IMR-90 (cell line): Measurements from ENCODE around the gene AGO3. TPM values are rescaled to one million over a fixed set of nuclear protein-coding genes. Genes with fewer than 3 reads are reported as not detected.

Experiments used
- ATAC-seq: fragments of 200-7000 bp; cut with Tn5 transposase; 2 replicates; pipeline ENCODE4 v1.9.1; 2020; ENCODE audit warnings: low read depth, mild to moderate bottlenecking, moderate library complexity
- BruUV-seq: library from RNA; stranded (reverse); fragments of 400-500 nt; replicated peaks from 2 replicates; lab custom pipeline; 2021; lab: Mats Ljungman, UMichigan
- CTCF ChIA-PET: fragments of 300-600 bp; formaldehyde crosslinking; extraction: SDS; loops from one replicate; lab custom pipeline; 2021; ENCODE audit warnings: antibody characterized with exemption; lab: Yijun Ruan, JAX
- POLR2A ChIA-PET: fragments of 300-600 bp; sonication (Branson Sonifier 250); formaldehyde crosslinking; loops from one replicate; lab custom pipeline; 2022; ENCODE audit warnings: antibody characterized with exemption; ENCODE audit not compliant: unreplicated experiment; lab: Charles Lee
- DNase-seq: peaks from one replicate; pipeline ENCODE4 v3.0.0; 2013
- H2AFZ ChIP-seq: replicated peaks from 2 replicates; pipeline ENCODE3; 2013; ENCODE audit warnings: low read length, mild to moderate bottlenecking; ENCODE audit not compliant: poor library complexity
- H2AK5ac ChIP-seq: 2 replicates; pipeline ENCODE4 v1.6.1; 2013; ENCODE audit warnings: low read depth, low read length, inconsistent platforms
- H2AK9ac ChIP-seq: replicated peaks from 2 replicates; pipeline ENCODE3; 2013; ENCODE audit warnings: mild to moderate bottlenecking, low read depth, low read length, moderate library complexity; ENCODE audit not compliant: poor library complexity
- H2BK120ac ChIP-seq: 2 replicates; pipeline ENCODE4 v1.6.1; 2013; ENCODE audit warnings: low read depth, low read length, inconsistent platforms
- H2BK15ac ChIP-seq: 3 replicates; pipeline ENCODE4 v1.6.1; 2013; ENCODE audit warnings: low read depth, low read length, inconsistent platforms
- H2BK20ac ChIP-seq: 2 replicates; pipeline ENCODE4 v1.6.1; 2013; ENCODE audit warnings: low read depth, mild to moderate bottlenecking, inconsistent platforms, low read length, moderate library complexity
- H2BK5ac ChIP-seq: 2 replicates; pipeline ENCODE4 v1.6.1; 2013; ENCODE audit warnings: mild to moderate bottlenecking, low read depth, low read length, inconsistent platforms; ENCODE audit not compliant: poor library complexity, severe bottlenecking
- H3K14ac ChIP-seq: replicated peaks from 2 replicates; pipeline ENCODE4 v1.6.1; 2013; ENCODE audit warnings: low read depth, low read length, inconsistent platforms
- H3K18ac ChIP-seq: 2 replicates; pipeline ENCODE4 v1.6.1; 2013; ENCODE audit warnings: low read depth, low read length, control low read depth
- H3K23ac ChIP-seq: 2 replicates; pipeline ENCODE4 v1.6.1; 2013; ENCODE audit warnings: low read depth, low read length, inconsistent platforms
- H3K27ac ChIP-seq: 2 replicates; pipeline ENCODE4 v1.5.1; 2013; ENCODE audit warnings: mild to moderate bottlenecking, control low read depth, low read length; ENCODE audit not compliant: insufficient read depth
- H3K27me3 ChIP-seq: 2 replicates; pipeline ENCODE4 v1.6.1; 2013; ENCODE audit warnings: low read length; ENCODE audit not compliant: control insufficient read depth, insufficient read depth
- H3K36me3 ChIP-seq: 2 replicates; pipeline ENCODE4 v1.6.1; 2013; ENCODE audit warnings: low read length, mixed read lengths; ENCODE audit not compliant: control insufficient read depth, insufficient read depth
- H3K4ac ChIP-seq: 2 replicates; pipeline ENCODE4 v1.6.1; 2013; ENCODE audit warnings: low read depth, low read length, inconsistent platforms
- H3K4me1 ChIP-seq: 2 replicates; pipeline ENCODE4 v1.6.1; 2013; ENCODE audit warnings: low read length, mixed read lengths; ENCODE audit not compliant: control insufficient read depth, insufficient read depth
- H3K4me2 ChIP-seq: 2 replicates; pipeline ENCODE4 v1.6.1; 2013; ENCODE audit warnings: low read depth, mild to moderate bottlenecking, control low read depth, low read length, moderate library complexity
- H3K4me3 ChIP-seq: 2 replicates; pipeline ENCODE4 v1.5.1; 2013; ENCODE audit warnings: low read depth, mild to moderate bottlenecking, control low read depth, low read length, moderate library complexity; ENCODE audit not compliant: insufficient read depth
- H3K56ac ChIP-seq: 2 replicates; pipeline ENCODE4 v1.6.1; 2013; ENCODE audit warnings: low read length, inconsistent platforms; ENCODE audit not compliant: insufficient read depth; ENCODE audit errors: extremely low read depth
- H3K79me1 ChIP-seq, 2 experiments: 2 replicates each; pipeline ENCODE4 v1.6.1; 2013; ENCODE audit warnings: low read length in 2 of 2, inconsistent platforms in 1 of 2, low read depth in 1 of 2
- H3K9ac ChIP-seq: 2 replicates; pipeline ENCODE4 v1.6.1; 2013; ENCODE audit warnings: low read depth, low read length, control low read depth
- H3K9me1 ChIP-seq: 2 replicates; pipeline ENCODE4 v1.6.1; 2013; ENCODE audit warnings: low read length, inconsistent platforms; ENCODE audit not compliant: insufficient read depth
- H3K9me3 ChIP-seq: 2 replicates; pipeline ENCODE4 v1.6.1; 2013; ENCODE audit warnings: low read length; ENCODE audit not compliant: control insufficient read depth, insufficient read depth
- H4K20me1 ChIP-seq: 2 replicates; pipeline ENCODE4 v1.6.1; 2013; ENCODE audit warnings: low read length, inconsistent platforms; ENCODE audit not compliant: insufficient read depth
- H4K5ac ChIP-seq: 2 replicates; pipeline ENCODE4 v1.6.1; 2013; ENCODE audit warnings: mild to moderate bottlenecking, low read depth, low read length, control low read depth
- H4K8ac ChIP-seq, 2 experiments: 2 replicates each; pipeline ENCODE4 v1.6.1; 2013; ENCODE audit warnings: low read depth in 2 of 2, low read length in 2 of 2, control low read depth in 1 of 2, inconsistent platforms in 1 of 2
- H4K91ac ChIP-seq: 2 replicates; pipeline ENCODE4 v1.6.1; 2013; ENCODE audit warnings: low read depth, low read length, inconsistent platforms; ENCODE audit not compliant: insufficient read depth
- CEBPB ChIP-seq: IDR thresholded peaks from 2 replicates; pipeline ENCODE4 v1.6.1; 2012; ENCODE audit warnings: low read depth, low read length, improper control_type of control experiment
- MAFK ChIP-seq: IDR thresholded peaks from 2 replicates; pipeline ENCODE4 v1.6.1; 2012; ENCODE audit warnings: low read depth, low read length, improper control_type of control experiment
- MAZ ChIP-seq: IDR thresholded peaks from 2 replicates; pipeline ENCODE4 v1.6.1; 2012; ENCODE audit warnings: low read depth, mild to moderate bottlenecking, low read length, improper control_type of control experiment, moderate library complexity, borderline replicate concordance
- NFE2L2 ChIP-seq: fragments of 150-350 bp; IDR thresholded peaks from 2 replicates; pipeline ENCODE4 v1.6.1; 2016; ENCODE audit warnings: low read depth, mild to moderate bottlenecking, low read length
- RCOR1 ChIP-seq: IDR thresholded peaks from 2 replicates; pipeline ENCODE4 v1.6.1; 2012; ENCODE audit warnings: mild to moderate bottlenecking, low read length, improper control_type of control experiment; ENCODE audit not compliant: insufficient replicate concordance
- RFX5 ChIP-seq: IDR thresholded peaks from 2 replicates; pipeline ENCODE4 v1.8.0; 2012; ENCODE audit warnings: low read depth, mild to moderate bottlenecking, low read length, moderate library complexity
- USF2 ChIP-seq: fragments of 150-350 bp; IDR thresholded peaks from 2 replicates; pipeline ENCODE4 v1.6.1; 2017; ENCODE audit warnings: mild to moderate bottlenecking, antibody characterized with exemption, low read length, low read depth
- dilution Hi-C: fragments of 300-500 bp; cut with HindIII; formaldehyde crosslinking; loops from one replicate; pipeline ENCODE4 v1.14.3; 2018; ENCODE audit warnings: low sequenced_read_pairs; ENCODE audit not compliant: unreplicated experiment
- in situ Hi-C: fragments of 300-500 bp; cut with MboI; formaldehyde crosslinking; loops from 3 replicates; pipeline ENCODE4 v1.14.3; 2019; ENCODE audit warnings: low sequenced_read_pairs, inconsistent platforms, mixed read lengths
- intact Hi-C: fragments of 100-400 bp; cut with micrococcal nuclease; formaldehyde crosslinking; loops from 2 replicates; pipeline ENCODE4 v1.10.0; 2022
- polyA plus RNA-seq, 3 experiments: library from polyadenylated mRNA; depleted of rRNA; stranded (reverse); fragments of >200 nt; gene quantifications; 2 replicates each; pipeline ENCODE4 v1.2.3, GENCODE V29; 2012; ENCODE audit warnings: low replicate concordance in 1 of 3
- total RNA-seq: library from RNA; depleted of rRNA; stranded (reverse); fragments of >200 nt; gene quantifications from 2 replicates; pipeline ENCODE4 v1.2.3, GENCODE V29; 2012

AGO3 gene
- total and polyA plus RNA-seq, 2 of the 4 experiments (the other 2 are of a cell fraction): 8.9 to 25.6 TPM

- H3K14ac ChIP-seq: no peak overlapping the region
- DNase-seq (no peak), ATAC-seq (no peak)
- peaks cover 0 to 3% of the 10 kb centered on the region in 2 experiments; a peak in 2 of 4 replicates for H3K79me1 ChIP-seq
- dilution Hi-C loops: no loop called here
- H4K91ac ChIP-seq: no peak overlapping the region
- no peak overlapping the region for H2BK20ac ChIP-seq
- no peak overlapping the region for H2BK120ac ChIP-seq
- no peaks in the 10 kb centered on the region for H3K9me1 ChIP-seq
- in situ Hi-C loops: no loop called here
- H2BK5ac ChIP-seq: no peak overlapping the region
- no peak overlapping the region for H3K56ac ChIP-seq
- H3K4ac ChIP-seq: no peak overlapping the region
- H4K8ac ChIP-seq: no peak overlapping the region
- no peak overlapping the region for H2AFZ ChIP-seq
- no TSS peak for BruUV-seq
- no peaks in the 10 kb centered on the region for H3K4me1 ChIP-seq
- no peak overlapping the region for H3K18ac ChIP-seq
- no peak overlapping the region for H3K4me2 ChIP-seq
- no peak overlapping the region for H2AK9ac ChIP-seq
- no peak overlapping the region for H2AK5ac ChIP-seq
- no peak overlapping the region for H3K9ac ChIP-seq
- no peaks in the 10 kb centered on the region; the same call in 1 of the 2 replicates for H4K20me1 ChIP-seq
- H3K36me3 ChIP-seq: peaks cover 6% of the 10 kb centered on the region; the same call in 1 of the 2 replicates
- H2BK15ac ChIP-seq: no peak overlapping the region
- no peaks in the 10 kb centered on the region for H3K27me3 ChIP-seq
- H3K23ac ChIP-seq: no peak overlapping the region
- no peaks in the 10 kb centered on the region for H3K9me3 ChIP-seq
- H4K5ac ChIP-seq: no peak overlapping the region
- ChIA-PET CTCF (no interaction called here), POLR2A (no interaction called here)
- H3K4me3 ChIP-seq: no peak overlapping the region
- intact Hi-C loops: no loop called here
- TF ChIP-seq NFE2L2 (no peak), RFX5 (no peak), CEBPB (no peak), MAFK (no peak), MAZ (no peak), USF2 (no peak), RCOR1 (no peak)
- no peak overlapping the region for H3K27ac ChIP-seq
Measured at GRCh38 chr1:35980090-35980489, 49.2 kb downstream of the AGO3 start.
